Glomerular visceral epithelial cell (primary cell): ENCODE measurements around the gene UBN1.

ENCODE experiments used
- DNase-seq: peaks from one replicate; pipeline ENCODE4 v3.0.0-alpha.2; 2016; ENCODE audit errors: extremely low spot score

The UBN1 gene

GRCh38 chr16:4814542-4815173 is 32.6 kb upstream of the UBN1 start:
- DNase-seq: no peak

- DNase-seq: no peak
Observed at GRCh38 chr16:4820652-4821051, 26.6 kb upstream of the UBN1 start.

- DNase-seq: no peak
Observed at GRCh38 chr16:4825196-4825595, 22.1 kb upstream of the UBN1 start.

GRCh38 chr16:4826526-4826925 is 20.8 kb upstream of the UBN1 start:
- DNase-seq: no peak

DNA sequence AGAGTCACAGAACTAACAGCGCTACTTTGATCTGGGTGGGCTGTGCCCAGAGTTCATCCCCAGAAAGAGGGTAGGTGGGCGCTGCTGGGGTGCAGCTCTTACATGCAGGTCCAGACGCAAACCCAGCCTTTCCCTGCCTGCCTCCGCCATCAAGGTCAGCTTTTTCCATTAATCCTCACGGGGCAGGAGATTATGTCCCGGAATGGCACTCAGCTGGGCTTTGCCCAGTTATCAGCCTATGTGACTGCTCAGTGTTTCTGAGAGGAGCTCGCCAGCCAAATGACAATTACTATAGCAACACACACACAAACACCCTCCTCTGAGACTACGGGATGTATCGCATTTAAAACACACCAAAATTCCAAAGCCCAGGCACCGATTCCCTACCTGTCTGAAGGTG is 20.3 kb upstream of the UBN1 start:
- DNase-seq: no peak

GRCh38 chr16:4828567-4829321 is 18.5 kb upstream of the UBN1 start:
- no peak for DNase-seq

DNA sequence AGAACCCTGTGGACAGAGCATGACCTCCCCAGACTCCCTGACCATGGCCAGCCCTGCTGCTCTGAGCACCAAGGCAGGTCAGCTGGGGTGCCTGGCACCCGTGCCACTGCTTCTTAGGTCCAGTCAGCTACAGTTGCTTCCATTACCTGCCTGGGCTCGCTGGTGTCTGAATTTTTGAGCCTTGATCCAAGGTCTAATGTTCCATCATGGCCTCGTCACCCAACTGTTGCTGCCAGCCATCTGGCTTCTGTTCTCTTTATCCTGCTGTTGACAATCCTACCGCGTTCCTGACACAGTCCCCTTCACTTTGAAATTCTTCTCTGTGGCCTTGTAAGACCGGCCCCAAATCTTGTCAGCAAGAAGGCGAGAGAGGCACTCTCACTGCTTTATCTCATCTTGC is 16.9 kb upstream of the UBN1 start:
- no peak for DNase-seq

GRCh38 chr16:4831616-4832015 is 15.7 kb upstream of the UBN1 start:
- no peak for DNase-seq

DNA sequence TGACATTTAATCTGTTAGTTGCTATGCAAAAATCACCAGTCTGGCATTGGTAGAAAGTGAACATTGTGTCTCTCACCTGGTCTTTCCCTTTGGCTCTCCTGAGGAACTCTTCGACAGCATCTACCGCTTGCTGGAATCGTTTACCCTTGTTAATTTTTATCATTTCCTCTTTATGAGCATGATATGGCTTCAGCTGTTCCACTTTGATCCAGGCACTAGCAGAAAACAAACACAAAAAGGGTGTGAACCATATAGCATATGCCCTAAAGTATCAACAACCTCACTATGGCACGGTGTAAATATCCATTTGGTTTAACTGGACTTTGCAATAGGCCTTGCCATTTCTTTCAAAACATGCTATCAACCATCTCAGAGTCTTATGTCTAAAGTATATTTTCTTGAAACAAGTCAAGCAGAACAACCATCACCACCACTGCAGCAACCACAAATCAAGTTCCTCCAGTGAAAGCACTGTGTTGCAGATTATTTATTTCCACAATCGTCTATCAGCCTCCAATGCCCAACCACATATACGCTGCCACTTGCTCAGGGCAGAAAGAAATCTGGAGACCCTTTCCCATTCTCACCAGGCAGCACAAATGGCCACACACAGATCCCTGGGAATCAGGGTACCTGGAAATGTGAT is 14.5 kb upstream of the UBN1 start:
- no peak for DNase-seq

DNA sequence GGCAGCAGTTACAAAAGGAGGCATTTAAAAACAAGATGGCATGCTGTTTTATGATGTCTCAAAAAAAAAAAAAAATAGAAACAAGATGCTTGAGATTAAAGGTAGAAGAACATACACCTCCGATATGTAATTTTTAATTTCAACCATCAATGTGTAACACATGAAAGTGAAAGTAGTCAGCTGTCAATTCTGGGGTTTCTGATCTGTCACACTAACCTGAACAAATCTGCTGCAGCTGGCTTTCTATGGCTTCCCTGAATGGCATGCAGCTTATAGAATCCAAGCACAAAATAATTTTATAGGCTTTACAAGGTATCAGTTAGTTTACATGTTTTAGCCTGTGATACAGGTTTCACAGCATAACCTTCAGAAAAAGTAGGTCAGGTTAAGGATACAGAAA is 13.7 kb upstream of the UBN1 start:
- no peak for DNase-seq

GRCh38 chr16:4836727-4837126 is 10.6 kb upstream of the UBN1 start:
- DNase-seq: no peak

DNA sequence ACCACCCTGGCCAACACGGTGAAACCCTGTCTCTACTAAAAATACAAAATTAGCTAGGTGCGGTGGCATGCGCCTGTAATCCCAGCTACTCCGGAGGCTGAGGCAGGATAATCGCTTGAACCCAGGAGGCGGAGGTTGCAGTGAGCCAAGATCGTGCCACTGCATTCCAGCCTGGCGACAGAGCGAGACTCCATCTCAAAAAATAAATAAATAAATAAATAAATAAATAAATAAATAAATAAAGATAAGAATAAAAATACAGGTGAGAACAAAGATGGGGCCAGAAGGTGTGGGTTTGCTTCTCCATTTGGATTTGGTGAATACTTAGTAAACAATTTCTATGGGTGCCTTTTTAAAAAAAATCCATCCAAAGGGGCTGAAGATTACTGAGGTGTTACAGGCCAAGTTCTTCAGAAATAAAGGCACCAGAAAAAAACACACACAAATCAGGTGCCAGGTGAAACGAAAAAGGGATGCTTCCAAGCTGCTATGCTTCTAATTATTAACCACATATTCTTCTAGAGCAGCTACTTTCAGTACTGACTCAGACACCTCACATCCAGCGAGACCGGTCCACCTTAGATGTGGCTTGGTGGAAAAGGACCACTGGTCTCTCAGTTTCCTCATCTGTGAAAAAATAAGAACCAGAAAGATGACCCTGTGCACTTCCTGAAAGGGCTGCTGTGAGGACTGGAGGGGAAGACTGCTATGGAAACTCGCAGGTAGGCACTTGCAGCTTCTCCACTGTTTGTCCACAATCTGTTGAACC is 9.4 kb upstream of the UBN1 start:
- DNase-seq: peak; percentile 12

GRCh38 chr16:4839942-4840341 is 7.3 kb upstream of the UBN1 start:
- DNase-seq: no peak

DNA sequence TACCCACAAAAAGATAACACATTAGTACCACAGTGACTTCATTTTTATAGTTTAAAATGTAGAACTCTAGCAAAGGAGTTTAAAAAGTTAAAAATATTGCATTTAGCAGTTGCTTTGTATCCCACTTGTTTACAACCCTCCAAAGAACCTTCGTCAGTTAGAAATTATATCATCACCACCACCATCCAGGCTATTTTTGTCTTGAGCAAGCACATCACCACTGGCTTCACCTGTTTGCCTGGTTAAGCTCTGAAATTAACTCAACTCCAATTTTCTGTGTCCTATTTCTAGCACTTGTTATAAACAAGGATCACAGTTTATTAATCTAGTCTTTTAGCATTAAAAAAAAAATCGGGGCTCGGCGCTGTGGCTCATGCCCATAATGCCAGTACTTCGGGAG is 6.3 kb upstream of the UBN1 start:
- no peak for DNase-seq

- peak; percentile 54 for DNase-seq
Observed at GRCh38 chr16:4846503-4846900, 779 bp upstream of the UBN1 start.

- peak; percentile 43 for DNase-seq
Observed at GRCh38 chr16:4847774-4848587, 700 bp downstream of the UBN1 start.

DNA sequence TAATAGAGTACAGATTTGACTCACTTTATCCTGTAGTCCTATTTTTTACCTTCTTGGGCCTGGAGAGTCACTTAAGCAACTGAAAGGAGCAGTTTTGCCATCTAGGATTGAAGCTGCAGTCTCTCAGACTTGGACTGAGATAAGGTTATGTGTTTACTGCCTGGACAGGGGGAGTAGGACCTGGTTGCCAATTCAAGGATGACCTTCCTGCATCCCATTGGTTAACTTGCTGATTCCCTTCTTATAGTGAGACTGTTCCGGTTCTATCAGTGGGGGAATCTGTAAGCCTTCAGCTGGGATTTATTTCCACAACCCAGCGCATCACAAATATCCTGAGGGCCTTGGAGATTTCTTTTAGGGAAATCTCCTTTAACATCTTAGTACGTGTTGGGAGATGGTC is 2.9 kb downstream of the UBN1 start:
- no peak for DNase-seq

DNA sequence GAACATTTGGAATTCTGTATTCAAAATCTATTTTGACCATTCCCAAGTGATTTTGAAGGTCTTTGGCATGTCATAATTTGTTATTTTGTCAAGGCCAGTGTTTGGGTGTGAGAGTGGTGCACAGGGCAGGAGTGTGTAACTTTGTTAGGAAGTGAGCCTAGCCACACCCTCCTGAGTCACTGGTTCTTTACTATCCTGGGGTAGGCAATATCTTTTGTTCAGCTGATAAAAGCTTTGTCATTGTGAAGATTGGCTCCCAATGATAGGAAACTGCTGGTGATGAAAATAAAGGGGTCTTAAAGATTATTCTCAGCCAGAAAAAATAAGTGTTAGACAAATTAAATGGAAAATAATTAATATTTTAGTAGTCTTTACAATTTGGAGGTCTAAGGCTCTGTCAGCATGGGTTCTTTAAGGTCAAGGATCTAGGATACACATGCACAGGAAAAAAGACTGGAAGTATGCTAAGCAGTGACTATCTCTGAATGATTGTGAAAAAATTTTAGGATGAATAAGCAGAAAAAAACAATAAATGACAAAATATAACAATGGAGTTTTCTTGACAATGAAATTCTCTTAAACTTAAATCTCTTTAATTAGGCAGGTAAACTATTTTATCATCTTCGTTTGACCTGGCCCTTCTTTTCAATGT is 5.1 kb downstream of the UBN1 start:
- DNase-seq: no peak

DNA sequence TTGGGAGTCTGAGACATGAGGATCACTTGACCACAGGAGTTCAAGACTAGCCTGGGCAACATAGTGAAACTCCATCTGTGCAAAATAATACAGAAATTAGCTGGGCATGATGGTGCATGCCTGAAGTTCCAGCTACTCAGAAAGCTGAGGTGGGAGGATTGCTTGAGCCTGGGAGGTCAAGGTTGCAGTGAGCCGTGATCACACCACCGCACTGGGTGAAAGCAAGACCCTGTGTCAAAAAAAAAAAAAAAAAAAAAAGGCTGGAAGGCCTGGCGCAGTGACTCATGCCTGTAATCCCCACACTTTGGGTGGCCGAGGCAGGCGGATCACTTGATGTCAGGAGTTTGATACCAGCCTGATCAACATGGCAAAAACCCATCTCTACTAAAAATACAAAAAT is 8.1 kb downstream of the UBN1 start:
- DNase-seq: no peak

GRCh38 chr16:4855804-4856203 is 8.5 kb downstream of the UBN1 start:
- no peak for DNase-seq
